GM21723 (cell line): ENCODE data around the gene KLC1.

Experiments used
- ATAC-seq: cut with Tn5 transposase; IDR thresholded peaks from one replicate; pipeline ENCODE4 v1.9.1; 2021; ENCODE audit warnings: mild to moderate bottlenecking, moderate library complexity; ENCODE audit not compliant: unreplicated experiment

KLC1 gene

GRCh38 chr14:103733651-103734050 lies 104.6 kb downstream of the KLC1 start:
- no peak for ATAC-seq

DNA sequence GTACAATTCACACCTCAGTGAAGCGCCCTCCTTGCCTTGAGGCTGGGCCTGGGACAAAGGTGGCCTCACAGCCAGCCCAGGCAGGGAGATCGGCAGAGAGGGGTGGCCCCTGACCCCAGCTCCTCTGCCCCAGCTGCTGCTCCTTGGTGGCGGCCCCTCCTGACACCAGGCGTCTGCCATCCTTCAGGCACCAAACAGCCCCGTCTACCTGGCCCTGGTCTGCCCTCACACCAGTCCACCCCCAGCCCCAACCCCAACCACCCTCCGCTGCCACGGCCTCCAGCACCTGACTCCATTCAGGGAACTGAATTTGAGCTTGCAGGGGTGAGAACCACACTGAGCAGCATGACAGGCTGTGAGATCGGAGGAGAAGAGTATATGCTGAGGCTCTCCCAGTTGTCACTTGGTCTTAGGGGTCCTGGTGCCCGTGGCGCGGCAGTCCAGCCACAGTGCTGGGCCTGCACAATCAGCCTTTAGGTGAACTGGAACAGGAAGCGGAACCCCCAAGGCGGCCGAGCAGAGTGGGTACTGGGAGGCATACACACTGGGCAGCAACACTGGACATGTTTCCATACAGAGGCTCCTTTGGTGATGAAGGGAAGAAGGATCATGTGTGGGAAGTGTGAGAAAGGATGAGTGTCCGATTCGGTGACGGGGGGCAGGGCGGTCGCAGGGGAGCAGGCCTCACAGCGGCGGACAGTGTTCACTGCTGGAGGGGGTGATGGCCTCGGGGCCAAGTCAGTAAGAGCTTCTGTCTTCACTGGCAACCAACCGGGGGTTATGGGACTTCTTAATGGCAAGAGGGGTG lies 105.3 kb downstream of the KLC1 start:
- ATAC-seq, result no peak

DNA sequence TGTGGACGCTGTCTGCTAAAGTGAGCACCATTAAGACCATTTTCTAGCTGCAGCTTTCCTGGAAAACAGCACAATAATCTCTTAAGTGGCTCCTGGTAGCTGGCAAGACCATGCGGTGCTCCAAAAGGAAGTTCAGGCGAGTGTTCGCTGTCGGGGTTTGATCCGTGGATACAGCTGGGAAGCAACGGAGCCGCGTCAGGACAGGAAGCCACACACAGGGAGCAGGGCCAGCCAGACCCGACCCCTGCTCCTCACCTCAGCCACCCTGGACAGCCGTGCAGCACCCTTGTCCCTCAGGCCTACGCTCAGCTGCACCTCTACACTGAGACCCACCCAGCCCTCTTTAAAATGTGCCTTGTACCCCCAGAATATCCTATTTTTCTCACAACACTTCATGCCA lies 106.0 kb downstream of the KLC1 start:
- ATAC-seq, result no peak

GRCh38 chr14:103735439-103735814 lies 106.4 kb downstream of the KLC1 start:
- ATAC-seq, result no peak

DNA sequence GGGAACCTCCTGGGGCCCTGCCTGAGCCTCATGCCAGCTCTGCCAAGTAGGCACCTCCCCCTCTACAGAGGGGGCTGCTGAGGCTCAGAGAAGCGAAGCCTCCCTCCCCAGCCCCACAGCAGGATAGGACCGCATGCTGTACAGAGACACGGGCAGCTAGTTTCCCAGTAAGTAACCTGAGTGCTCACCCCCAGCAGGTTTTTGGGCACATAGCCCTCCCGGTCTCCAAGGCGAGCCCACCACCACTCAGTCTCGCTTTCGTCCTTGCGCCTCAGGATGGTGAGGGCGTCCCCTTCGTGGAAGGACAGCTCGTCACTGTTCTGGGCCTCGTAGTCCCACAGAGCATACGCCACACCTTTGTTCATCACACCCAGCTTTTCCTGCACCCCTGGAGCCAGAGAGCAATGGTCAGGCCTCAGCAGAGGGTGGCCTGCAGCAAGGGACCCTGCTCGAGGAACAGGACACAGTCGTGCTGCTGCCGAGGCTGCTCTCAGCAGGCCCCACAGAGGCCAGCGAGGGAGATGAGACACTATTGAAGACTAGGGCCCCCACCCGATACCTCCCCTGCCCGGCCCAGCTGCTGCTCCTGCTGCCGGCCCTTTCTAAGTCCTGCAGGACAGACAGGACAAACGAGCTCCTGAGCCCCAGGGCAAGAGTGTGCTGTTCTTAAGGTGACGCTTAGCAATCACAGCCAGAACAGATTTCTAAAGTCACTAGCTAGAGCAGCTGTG lies 107.0 kb downstream of the KLC1 start:
- ATAC-seq, result no peak

DNA sequence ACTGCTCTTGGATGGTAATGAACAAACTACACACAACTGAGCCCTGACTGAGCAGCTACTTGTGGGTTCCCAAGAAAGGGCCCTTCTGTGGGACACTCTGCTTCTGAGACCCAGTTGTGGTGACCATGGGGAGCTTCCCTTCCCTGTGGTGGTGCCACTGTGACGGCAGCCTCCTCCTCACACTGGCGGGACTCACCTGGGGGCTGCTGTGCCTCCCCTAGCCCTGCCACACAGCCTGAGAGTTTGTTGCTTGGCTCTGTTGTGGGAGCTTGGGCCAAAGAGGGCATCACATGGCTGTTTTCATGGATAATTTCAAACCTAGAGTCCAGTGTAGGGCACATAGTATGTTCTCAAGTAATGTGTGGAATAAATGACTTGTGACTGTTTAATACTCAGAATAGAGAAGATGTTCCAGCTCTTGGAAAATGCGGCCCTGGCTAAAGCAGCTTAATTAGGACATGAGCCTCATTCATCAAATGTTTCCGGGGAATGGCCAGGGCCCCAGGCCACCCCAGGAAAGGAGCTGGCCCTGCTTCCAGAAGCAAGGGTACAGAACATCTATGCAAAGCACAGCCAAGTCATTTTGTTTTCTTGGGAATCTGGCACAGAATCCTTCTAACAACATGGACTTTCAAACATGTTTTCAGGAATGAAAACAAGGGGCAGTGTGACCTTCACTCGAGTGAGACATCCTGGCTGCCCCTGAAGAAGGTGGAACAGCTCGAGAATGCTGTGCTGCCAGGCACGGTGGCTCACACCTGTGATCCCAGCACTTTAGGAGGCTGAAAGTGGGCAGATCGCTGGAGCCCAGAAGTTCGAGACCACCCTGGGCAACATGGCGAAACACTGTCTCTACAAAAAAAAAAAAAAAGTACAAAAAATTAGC lies 107.8 kb downstream of the KLC1 start:
- no peak for ATAC-seq

DNA sequence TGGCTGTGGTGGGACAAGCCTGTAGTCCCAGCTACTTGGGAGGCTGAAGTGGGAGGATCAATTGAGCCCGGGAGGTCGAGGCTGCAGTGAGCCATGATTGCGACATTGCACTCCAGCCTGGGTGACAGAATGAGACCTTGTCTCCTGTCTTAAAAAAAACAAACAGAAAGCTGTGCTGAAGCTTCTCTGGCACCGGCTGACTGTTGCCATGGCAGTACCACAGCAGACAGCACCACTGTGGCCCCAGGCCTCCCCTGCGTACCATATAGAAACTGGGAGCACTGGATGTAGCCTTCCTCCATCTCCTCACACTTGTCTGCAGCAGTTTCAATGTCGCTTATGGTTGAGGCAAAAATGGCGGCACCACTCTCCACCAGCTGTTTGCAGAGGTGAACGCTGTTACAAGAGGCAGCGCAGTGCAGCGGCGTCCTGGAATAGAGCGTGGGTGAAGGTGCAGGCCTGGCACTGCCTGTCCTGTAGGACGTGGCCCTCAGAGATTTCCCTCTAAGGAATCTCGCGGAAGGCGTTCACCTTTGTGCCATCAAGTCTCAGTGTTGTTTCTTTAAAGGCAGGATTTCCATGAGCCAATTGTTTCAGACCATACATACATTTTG lies 108.5 kb downstream of the KLC1 start:
- no peak for ATAC-seq

- ATAC-seq, result no peak
Measured at GRCh38 chr14:103738166-103738565, 109.2 kb downstream of the KLC1 start.

DNA sequence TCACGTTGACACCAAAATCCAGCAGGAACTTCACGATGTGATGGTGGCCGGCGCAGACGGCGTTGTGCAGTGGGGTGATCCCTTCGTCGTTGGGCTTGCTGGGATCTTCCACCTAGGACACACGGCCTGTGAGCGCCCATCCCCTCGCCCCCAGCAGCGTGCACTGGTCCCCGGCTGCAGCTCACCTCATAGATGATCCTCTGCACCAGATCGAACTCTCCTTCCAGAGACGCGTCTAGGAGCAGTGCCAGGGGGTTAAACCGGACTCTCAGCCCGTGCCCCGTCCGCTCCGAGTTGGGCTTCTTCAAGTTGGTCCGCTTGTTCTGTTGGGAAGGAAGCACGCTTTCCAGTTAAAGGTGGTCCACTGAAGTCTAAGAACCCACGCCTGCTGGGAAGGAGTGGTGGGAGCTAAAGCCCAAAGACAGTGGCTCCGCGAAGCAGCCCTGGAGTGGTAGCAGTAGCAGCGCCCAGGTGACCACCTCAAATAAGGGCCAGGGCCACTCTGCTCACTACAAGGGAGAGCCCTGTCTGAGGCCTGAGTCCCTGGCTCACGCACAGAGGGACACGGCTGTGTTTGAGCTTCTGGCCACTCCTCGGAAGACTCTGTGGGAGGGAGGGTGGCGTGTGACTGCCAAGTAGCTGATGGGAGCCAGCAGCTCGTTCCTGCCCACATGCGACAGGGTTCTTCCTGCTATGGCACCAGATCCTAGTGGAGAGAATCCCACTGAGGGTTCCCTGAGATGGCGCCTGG lies 109.9 kb downstream of the KLC1 start:
- ATAC-seq, result no peak

- ATAC-seq, result no peak
Measured at GRCh38 chr14:103739466-103739792, 110.4 kb downstream of the KLC1 start.

DNA sequence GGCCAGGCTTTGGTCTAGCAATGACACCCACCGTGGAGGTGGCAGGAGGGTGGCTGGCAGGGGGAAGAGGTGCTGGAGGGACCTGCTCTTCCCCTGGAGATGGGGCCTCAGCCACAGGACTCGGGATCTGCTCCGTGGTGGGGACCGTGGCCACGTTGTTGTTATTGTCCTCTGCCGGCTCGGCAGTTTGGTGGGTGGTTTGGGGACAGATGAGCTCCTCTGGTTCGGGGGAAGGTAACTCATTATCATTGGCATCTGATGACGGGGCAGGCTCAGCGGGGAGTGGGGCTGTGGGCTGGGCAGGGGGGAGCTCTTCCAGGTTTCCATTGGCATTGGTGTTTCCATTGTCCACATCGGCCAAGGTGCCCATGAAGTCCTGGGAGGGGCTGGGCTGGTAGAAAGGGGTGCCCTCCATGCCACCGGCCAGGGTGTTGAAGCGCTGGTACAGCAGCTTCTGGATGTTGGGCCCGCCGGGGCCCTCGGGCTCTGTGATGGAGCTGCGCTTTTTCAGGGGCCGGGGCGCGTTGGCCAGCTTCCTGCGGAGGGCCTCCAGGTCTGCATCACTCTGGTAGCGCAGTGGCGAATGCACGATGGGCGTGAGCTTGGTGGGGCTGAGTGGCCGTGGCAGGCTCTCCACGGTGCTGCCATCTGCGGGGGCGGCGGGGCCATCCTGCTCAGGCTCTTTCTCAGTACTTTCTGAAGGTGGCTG lies 110.9 kb downstream of the KLC1 start:
- no peak for ATAC-seq

DNA sequence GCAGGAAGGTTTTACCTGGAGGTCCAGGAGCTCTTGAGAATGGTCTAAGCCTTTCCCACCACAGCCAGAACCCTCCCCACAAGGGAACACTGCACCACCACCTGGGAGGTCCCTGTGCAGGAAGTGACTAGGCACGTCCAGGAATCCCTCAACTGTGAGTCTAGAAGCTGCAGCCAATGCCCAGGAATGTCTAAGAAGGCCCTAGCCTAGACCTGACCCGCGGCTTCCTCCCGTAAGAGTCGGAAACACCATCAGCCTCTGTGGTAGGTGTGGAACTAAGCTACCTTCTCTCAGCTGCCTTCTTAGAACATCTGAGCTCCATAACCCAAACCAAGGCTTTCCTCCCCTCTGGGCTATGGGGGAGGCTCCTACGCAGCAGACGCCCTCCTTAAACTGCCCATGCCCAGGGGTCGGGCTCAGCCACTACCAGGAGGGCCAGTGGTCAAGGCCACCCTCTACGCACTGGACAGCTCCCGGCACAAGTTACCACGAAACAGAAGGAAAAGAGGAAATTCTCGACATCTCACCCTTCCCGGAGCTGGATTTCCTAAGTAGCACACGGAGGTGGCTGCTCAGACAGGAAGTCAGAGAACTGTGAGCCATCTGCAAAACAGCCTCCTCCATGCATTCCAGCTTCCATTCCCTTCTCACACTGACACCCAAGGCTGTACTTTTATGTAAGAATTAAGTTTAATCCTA lies 112.1 kb downstream of the KLC1 start:
- ATAC-seq, result no peak

GRCh38 chr14:103741876-103742275 lies 112.9 kb downstream of the KLC1 start:
- no peak for ATAC-seq

GRCh38 chr14:103742499-103743255 lies 113.7 kb downstream of the KLC1 start:
- no peak for ATAC-seq

GRCh38 chr14:103743691-103744090 lies 114.7 kb downstream of the KLC1 start:
- no peak for ATAC-seq

DNA sequence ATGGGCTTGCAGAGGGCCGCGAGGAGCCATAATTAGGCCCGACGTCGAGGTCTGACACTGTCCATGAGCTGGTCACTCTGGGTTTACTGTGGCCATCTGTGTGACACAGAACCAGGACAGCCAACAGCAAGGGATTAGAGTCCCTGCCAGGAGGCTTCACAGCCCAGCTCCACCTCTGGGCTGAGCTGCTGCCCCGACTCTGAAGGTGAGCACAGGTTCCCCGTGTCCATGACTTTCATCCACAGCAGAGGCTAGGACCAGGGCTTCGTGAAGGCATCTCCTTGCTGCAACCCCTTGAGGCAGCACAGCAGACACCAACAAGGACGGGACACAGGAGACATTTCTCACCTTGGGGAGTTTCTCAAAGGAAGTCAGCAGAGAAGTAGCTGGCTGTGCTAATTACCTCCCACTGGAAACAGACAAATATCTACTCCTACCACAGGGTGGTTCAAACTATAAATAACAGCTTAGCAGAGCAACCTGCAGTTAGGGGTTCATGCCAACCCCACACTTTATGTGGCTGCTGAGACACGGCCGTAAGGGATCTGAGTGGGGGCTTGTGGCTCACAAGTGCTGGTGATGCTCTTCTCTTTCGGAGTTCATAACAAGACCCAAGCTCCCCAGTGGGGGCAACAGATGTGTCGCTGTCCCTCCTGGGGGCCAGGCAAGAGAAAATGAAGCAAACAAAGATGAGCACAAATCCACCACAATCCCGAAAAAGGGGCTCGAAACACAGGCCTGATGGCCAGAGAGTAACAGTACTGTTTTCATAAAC lies 115.8 kb downstream of the KLC1 start:
- ATAC-seq, result no peak

GRCh38 chr14:103745424-103745823 lies 116.4 kb downstream of the KLC1 start:
- ATAC-seq, result no peak

DNA sequence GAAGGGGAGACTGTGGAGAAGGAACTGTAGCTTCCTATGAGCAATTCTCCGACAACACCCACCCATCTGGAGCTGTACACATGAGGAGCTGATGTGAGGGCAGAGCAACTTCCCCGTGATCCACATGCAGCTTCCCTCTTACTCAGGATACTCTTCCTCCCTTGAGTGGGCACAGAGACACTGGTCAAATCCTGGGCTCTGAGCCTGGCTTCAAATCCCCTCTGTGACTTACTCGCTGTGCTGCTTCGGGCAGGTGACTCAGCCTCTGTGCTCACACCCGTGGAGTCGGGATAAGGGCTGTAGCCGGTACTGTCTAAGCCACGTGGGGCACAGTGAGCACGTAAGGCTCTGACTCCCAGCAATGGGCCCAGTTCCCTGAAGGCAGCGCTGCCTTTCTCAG lies 117.7 kb downstream of the KLC1 start:
- ATAC-seq, result no peak
